ENCODE data around the gene PKP1.

PKP1 gene

DNA sequence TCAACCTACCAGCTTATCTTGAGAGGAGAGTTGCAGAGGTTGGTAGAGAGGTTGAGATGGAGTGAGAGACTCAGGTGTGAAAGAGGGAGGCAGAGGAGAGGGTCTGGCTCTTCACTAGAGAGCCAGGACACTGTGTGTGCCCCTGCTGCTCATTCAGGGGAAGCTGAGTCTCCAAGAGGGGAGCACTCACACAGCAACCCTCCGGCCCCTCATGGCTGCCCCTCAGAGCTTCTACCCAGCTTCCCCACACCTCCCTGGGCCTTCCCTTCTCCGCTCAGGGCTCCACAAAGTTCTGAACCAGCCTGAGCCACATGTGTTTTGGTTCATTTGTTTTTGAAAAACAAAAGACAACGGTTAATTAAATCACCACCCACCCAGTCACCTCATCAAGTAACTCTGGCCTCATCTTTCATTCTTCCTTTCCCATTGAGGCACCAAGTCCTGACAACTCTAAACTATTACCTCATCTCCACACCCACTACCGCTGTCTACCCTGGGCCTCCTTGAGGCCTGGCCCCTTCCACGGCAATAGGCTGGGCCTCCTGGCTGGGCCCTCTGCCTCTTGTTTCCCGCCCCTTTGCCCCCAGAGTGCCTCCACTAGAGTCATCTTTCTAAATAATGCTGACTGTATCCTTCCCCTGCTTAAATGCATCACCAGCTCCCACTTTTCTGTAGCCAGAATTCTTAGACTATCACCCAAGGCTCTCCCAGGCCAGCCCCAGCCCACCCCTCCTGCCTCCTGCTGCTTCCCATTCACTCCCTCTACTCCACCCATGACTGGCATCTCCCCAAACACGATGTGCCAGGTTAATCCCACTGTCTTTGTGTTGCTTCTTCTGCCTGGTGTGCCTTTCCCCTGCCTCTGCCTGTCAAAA, 61.1 kb downstream of the PKP1 start:
- H3K4me3 ChIP-seq (ENCODE audit: low read depth, low read length) = no peak overlapping the region
- no peak for DNase-seq (ENCODE audit: low read depth)

DNA sequence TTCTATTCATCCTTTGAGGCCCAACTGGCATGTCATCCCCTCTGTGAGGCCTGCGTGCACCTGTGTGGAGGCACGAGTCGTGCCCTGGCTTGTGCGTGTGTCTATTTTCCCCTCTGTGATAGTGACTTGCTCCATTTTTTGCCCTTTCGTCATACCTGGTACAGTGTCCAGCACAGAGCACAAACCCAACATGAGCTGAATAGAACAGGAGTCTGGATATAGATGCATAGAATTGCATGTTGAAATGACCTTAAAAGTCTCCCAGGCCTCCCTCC, 61.7 kb downstream of the PKP1 start:
- no peak for DNase-seq (ENCODE audit: low read depth)
- H3K4me3 ChIP-seq (ENCODE audit: low read depth, low read length) = no peak overlapping the region

DNA sequence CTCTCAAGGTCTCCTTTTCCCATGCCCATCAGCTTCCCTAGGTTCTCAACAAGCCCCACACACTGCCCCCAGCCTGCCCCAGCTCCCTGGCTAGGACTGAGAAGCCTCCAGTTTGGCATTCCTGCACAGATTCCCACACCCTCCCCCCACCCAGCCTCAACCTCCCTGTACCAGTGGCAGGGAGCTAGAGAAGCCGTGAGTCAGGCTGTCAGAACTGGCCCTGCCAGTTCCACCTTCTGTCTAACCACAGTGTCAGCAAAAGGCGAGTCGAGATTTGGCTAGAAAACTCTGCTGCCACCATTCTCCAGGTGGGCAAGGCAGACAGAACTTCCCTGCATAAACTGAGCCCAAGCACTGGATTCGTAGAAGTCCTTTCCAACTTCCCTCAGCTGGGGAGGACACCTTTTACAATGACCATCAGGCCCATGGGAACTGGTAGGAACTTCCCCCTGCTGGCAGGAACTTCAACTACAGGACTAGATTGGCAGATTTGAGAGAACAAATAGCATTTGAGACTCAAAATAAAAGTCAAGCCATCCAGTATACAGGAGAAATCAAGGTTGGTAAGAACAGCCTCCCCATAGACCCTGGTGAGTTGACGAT, 63.1 kb downstream of the PKP1 start:
- H3K4me3 ChIP-seq (ENCODE audit: low read depth, low read length) = no peak overlapping the region
- DNase-seq (ENCODE audit: low read depth) = peak; percentile 5

DNA sequence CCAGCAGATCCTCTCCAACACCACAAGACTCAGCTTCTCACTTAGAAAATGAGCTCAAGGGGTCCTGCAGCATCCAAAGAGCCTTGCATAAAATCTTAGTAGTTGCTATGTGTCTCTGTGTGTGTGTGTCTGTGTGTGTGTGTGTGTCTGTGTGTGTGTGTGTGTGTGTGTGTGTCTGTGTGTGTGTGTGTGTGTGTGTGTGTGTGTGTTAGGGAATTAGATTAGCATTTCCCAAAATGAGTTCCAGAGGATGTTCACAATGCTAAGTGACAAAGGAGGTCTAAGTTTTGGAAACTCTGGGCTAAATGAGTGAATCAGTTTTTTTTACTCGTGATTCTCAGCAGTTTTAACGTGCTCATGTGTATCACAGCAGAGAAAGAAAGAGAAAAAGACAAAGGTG, 63.7 kb downstream of the PKP1 start:
- no peak for DNase-seq (ENCODE audit: low read depth)
- H3K4me3 ChIP-seq (ENCODE audit: low read depth, low read length) = no peak overlapping the region

DNA sequence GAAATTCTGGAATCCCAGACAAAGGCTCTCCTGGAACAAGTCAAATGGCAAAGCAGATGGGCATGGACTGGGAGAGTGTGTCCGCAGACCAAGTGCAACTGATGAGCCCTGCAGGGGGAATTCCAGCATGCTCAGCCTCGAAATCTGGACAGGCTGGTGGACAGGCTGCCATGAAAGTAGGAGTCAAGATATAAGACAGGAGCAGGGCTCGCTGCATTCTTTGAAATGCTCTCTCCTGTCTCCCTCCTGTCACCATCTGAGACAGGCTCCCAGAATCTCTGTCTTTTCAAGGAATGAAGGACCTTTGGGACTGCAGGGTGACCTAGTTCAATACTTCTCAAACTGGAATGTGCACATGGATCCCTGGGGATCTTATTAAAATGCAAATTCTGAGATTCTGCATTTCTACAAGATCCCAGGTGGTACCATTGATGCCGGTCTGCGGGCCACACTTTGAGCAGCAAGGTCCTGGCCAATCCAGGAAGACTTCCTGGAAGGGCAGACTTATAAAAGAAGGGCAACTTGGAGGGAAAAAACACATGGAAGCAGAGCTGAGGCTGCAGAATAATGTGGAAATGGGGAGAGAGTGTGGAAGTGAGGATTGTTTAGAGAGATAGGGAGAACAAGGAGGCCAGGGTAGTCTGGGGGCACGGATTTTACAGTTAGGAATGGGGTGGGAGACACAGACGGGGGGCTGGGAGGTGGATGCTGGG, 64.3 kb downstream of the PKP1 start:
- DNase-seq (ENCODE audit: low read depth) = no peak
- H3K4me3 ChIP-seq (ENCODE audit: low read depth, low read length) = no peak overlapping the region

DNA sequence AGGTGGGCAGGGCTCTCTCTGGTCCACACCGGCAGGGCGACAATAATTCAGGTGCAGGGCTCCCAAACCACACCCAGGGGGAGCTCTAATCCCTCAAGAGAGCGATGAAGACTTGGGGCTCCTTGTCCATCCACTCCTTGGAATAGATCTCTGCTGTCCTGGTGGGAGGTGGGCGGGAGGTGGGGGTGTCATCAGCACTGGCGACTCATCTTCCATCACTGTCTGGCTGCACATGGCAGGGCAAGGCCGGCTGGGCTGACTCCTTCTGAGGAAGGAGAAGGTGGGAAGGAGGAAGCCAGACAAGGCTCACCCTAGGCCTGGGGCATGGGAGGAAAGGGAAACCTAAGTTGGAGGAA, 64.9 kb downstream of the PKP1 start:
- H3K4me3 ChIP-seq (ENCODE audit: low read depth, low read length) = no peak overlapping the region
- DNase-seq (ENCODE audit: low read depth) = peak; percentile 21

DNA sequence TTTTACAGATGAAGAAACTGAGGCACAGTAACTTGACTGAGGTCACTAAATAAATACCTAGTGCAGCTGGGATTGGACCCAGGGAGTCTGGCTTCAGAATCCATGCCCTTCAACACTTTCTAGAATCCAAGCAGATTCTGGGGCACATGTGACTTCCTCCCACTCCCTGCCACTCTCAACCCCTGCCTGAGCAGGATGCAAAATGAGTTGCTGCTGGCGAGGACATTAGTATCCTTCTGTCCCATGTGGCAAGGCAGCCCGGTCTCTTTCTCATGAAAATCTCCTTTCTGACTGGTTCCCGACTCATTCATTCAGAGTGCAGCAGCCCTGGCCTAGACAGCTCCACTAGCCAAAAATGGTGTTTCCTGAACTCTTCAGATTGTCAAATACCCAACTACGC, 65.8 kb downstream of the PKP1 start:
- DNase-seq (ENCODE audit: low read depth) = no peak
- H3K4me3 ChIP-seq (ENCODE audit: low read depth, low read length) = no peak overlapping the region

DNA sequence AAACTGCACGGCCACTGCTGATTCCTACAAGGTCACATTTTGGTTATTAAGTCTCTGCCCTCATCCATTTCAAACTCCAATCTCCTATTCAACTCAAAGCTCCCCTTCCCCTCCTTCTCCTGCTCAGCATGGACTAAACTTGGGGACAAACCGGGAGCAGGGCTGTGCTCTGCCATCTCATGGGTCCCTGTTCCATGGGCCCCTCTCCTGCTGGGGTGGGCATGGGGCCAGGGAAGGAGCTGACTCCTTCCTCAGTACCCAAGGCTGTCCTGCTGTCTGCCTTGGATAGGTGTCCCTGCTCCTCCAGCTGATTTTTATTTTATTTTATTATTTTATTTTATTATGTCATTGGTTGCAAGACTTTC, 67.0 kb downstream of the PKP1 start:
- H3K4me3 ChIP-seq (ENCODE audit: low read depth, low read length) = no peak overlapping the region
- DNase-seq (ENCODE audit: low read depth) = no peak

DNA sequence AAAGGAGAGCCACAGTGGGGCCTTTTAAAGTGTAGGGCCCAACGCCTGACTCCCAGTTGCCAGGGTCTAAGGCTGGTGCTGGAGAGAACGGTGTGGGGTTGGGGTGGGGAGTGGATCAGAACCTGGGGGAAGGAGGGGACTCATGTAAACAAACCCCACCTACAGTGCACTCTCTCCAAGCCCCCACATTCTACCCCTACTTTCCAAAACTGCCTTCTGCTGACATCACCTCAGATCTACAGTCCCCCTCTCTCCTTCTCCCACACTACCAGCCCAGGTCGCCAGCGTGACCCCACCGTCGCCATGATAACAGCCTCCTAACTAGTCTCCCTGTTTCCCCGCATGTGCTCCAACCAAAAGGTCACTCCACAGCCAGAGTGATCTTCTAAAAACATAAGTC, 67.6 kb downstream of the PKP1 start:
- DNase-seq (ENCODE audit: low read depth) = no peak
- H3K4me3 ChIP-seq (ENCODE audit: low read depth, low read length) = no peak overlapping the region

DNA sequence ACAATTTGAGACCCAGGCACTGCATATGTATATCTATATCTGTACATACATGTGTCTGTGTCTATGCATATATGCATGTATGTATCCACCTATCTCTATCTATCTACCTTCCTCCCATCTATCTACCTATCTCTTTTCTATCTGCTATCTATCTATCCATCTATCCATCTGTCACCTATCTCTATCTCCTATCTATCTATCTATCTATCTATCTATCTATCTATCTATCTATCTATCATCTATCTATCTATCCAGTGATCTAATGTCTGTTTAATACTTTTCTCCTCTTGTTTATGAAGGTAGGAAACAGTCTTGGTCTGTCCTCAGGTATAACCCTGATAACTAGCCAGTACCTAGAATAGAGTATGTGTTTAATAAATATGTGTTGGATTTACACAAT, 68.3 kb downstream of the PKP1 start:
- DNase-seq (ENCODE audit: low read depth) = no peak

DNA sequence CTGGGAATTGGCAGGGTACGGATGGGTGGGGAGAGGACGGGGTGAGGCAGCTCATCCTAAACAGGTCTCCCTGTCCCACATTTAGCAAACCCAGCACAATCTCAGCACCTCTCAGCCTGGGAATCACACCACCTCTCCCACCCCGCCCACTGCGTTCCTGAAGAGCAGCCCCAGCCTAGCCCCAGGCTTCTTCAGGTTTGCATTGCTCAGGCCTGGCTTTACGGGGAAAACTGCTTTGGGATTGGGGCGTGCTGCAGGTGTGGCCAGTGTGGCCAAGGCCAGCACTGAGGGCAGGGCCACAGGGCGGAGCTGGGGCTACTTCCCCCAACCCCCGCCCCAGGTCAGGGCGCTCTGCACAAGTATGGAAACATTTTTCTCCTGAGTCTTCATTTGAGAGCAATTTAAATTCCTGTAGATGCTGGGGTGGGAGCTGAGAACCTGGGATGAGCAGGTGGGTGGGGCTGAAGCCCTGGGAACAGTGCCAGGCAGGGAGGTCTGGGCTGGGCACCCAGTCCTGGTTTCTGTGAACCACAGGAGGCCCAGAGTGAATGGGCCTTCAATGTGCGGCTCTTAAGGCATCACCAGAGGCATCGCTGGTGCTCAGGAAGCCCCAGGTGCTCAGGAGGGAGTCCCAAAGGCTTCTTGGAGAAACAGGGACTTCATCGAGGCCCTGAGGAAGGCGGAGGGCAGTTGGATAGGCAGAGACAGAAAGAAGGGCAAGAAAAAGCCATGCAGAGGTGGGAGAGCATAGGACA, 70.1 kb downstream of the PKP1 start:
- H3K4me3 ChIP-seq (ENCODE audit: low read depth, low read length) = no peak overlapping the region
- no peak for DNase-seq (ENCODE audit: low read depth)

More for the DNA sequence above, 68.3 kb downstream of the PKP1 start:
- H3K4me3 ChIP-seq (ENCODE audit: low read depth, low read length) = no peak overlapping the region

DNA sequence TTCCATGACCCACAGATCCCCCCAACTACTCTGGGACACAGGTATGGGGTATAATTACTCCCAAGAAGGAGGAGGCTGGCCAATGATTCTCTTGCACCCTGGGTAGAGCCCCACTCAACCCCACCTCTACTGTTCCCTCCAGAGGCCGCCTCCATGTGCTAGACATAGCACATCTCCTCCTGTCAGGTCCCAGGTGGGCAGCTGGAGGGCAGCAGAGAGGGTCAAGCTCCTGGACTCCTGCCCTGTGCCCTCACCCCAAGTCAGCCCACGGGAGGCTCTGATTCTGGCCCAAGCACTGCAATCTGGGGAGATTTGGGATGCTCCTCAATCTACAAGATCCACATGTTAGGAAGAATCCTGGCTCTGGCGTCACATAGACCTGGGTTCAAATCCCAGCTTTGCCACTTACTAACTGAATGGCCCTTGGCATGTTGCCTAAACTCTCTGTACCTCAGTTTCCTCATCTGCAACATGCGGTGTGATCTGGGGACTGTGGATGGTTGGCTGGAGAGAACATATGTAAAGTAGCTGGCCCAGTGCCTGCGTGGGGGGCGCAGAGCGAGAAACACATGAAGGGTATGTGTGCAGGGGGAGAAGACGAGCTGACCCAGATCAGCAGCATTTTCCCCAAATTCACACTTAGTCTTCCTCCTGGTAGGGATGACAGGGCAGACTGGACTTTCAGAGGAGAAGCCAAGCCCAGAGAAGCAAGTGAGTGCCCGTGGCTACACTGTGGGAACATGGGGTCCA, 71.0 kb downstream of the PKP1 start:
- no peak for DNase-seq (ENCODE audit: low read depth)
- no peak overlapping the region for H3K4me3 ChIP-seq (ENCODE audit: low read depth, low read length)

DNA sequence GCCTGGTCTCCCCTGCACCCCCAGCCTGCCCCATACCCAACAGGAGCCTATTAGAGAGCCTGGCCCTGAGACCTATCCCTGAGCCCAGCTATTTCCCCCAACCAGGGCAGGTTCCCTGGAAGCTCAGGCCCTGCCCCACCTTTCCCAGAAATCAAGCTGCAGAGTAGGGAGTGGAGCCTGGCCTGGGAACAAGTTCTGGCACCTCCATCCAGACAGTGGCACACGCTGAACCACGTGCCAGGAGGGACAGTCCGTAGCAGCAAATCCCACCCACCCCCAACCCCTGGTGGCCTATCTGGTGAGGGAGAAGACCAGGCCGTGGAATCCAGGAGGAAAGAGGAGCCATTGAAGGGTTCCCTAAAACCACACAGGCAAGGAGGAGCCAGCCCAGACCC, 71.6 kb downstream of the PKP1 start:
- H3K4me3 ChIP-seq (ENCODE audit: low read depth, low read length) = no peak overlapping the region
- DNase-seq (ENCODE audit: low read depth) = no peak

DNA sequence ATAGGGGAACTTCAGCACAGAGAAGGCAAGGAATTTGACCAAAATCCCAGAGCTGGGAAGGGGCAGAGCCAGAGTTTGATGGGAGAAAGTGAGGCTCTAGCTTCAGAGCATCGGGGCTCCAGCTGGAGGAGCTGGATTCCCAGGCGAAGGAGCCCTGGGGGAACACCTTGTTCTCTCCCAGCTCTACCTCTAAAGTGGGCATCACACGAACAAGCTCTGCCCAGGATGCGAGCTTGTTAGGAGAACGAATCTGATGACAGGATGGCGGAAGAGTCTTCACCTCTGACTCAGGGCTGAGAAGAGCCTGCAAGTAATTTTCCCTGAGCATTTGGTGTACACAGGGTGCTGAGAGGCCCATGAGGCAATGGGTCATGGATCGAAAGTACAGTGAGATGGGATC, 72.2 kb downstream of the PKP1 start:
- DNase-seq (ENCODE audit: low read depth) = no peak
- H3K4me3 ChIP-seq (ENCODE audit: low read depth, low read length) = no peak overlapping the region

DNA sequence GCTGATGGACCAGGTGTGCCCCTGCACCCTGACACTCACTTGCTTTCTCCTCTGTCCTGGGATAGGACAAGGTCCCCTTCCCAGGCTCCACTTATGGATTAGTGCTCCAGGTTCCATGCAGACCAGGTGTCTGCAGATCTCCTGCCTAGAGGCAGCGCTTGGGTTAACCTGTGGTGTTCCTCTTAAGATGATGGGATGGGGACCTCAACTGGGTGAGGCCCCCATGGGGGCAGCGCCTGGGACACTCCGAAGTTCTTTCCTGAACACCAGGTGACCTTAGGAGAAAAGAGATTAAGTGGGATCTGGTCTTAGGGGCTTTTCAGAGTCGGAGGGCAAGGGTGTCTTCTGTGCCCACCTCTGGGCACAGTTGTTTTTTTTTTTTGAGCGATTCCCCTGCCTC, 72.9 kb downstream of the PKP1 start:
- H3K4me3 ChIP-seq (ENCODE audit: low read depth, low read length) = no peak overlapping the region
- no peak for DNase-seq (ENCODE audit: low read depth)

DNA sequence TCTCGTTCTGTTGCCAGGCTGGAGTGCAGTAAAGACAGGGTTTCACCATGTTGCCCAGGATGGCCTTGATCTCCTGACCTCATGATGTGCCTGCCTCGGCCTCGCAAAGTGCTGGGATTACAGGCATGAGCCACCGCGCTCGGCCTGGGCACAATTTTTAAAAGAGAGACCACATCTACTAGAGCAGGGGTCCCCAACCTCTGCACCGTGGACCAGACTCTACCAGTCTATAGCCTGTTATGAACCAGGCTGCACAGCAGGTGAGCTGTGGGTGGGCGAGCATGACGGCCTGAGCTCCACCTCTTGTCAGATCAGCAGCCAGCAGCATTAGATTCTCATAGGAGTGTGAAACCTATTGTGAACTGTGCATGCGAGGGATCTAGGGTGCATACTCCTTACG, 73.4 kb downstream of the PKP1 start:
- no peak for DNase-seq (ENCODE audit: low read depth)
- H3K4me3 ChIP-seq (ENCODE audit: low read depth, low read length) = no peak overlapping the region

DNA sequence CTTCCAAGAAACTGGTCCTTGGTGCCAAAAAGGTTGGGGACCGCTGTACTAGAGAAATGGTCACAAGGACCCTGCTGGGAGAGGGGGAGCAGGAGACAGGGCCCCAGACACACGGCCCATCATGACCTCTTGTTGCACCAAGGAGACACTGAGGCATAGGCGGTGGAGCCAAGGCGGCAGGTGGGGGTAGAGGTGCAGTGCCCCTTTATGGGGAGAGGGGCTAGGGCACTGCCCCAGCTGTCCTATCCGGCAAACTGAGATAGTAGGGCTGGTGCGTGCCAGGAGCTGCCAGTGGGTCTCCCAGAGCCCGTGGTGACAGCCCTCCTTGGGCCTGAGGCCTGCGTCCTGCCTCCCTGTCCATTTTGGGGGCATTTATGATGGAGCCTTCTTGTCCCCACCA, 73.9 kb downstream of the PKP1 start:
- H3K4me3 ChIP-seq (ENCODE audit: low read depth, low read length) = no peak overlapping the region
- no peak for DNase-seq (ENCODE audit: low read depth)

DNA sequence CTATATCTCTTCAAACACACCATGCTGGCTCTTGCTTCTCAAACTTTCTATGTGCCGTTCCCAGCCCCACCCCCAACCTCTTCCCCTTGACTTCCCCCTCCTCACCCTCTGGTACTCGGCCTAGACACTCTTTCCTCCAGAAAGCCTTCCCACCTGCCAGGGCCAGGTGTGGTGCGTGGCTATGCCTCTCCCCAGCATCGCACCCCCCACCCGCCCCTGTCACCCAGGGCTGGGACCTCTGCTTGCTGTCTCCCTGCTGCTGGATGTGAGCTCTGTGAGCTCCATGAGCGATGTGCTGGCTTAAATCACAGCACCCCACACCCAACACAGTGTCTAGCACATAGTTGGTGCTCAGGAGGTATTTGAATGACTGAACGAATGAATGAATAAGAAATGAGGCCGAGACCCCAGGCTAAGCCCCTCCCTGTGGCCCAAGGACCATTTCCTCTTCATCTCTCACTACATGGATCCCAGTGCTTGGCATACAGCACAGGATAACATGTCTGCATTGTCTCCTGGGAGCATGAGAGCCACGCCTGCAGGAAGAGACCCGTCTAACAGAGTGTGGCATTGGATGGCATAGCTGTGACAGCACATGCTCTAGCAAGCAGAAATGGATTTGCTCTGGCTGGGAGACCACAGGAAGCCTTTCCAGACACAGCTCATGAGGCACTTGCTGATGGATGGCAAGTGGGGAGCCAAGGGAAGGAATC, 74.5 kb downstream of the PKP1 start:
- no peak for DNase-seq (ENCODE audit: low read depth)
- H3K4me3 ChIP-seq (ENCODE audit: low read depth, low read length) = no peak overlapping the region

DNA sequence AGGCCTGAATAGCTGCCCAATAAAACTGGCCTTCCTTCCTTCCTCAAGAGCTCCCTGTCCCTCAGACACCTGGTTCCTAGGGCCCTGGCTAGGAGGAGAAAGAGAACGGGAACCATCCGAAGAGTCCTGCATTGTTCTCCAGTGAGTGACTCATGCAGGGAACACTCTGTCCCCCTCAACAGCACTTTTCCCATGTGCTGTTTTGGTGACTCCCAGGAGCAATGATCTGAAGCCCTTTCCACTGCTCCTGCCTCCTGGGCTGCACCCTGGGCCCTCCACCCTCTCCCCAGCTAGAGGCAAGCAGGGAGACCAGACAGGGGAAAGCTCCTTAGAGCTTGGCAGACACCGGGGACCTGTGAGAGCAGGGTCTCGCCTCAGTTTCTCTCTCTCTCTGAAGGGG, 75.3 kb downstream of the PKP1 start:
- peak; percentile 25 for DNase-seq (ENCODE audit: low read depth)
- H3K4me3 ChIP-seq (ENCODE audit: low read depth, low read length) = no peak overlapping the region

All from skeletal muscle cell (primary cell).